Measurements from ENCODE around the gene HCST. TPM values are rescaled to one million over a fixed set of nuclear protein-coding genes. Genes with fewer than 3 reads are reported as not detected.

The HCST gene
- total RNA-seq, 4 donors from 2014 or later = 1.3 TPM; not detected in 3

GRCh38 chr19:35949131-35949530, 46.8 kb downstream of the HCST start:
- no peak overlapping the region for H3K4me3 ChIP-seq
- 25 to 31% methylated on average over 1 to 2 of the region's 2 CpGs for WGBS, 2 donors
- H3K9me3 ChIP-seq = no peaks in the 10 kb centered on the region
- H3K4me1 ChIP-seq = peaks cover 0 to 4% (median 0%) of the 10 kb centered on the region in 3 donors
- intact Hi-C loops (cut with DNase I) = no loop called here
- H3K27me3 ChIP-seq = peaks cover 0 to 7% (median 0%) of the 10 kb centered on the region in 4 donors
- TF ChIP-seq CTCF (IDR thresholded peaks at IDR 0.05) = no peak
- TF ChIP-seq POLR2A (IDR thresholded peaks at IDR 0.05) = no peak
- DNase-seq = no peak
- no peak overlapping the region for H3K27ac ChIP-seq
- peaks cover 0 to 14% (median 0%) of the 10 kb centered on the region in 3 donors for H3K36me3 ChIP-seq

Small RNA genes within 50 kb of the gene (small RNA-seq; reads per million reads assigned to genes)
- gene RN7SL402P = 0 reads per million in 4 donors

Other genes with a start within 250 kb of the HCST start
- gene UPK1A, start 236.0 kb upstream of the HCST start, total RNA-seq = 10 to 100 TPM in 1 of 4 donors, 1 to 10 TPM in 2, not detected in 1; 4.6 to 18.7 (median 9.8) TPM
- gene ZBTB32, start 198.0 kb upstream of the HCST start, total RNA-seq = under 1 TPM in 1 of 4 donors, not detected in 3; 0.38 TPM
- 10 to 100 TPM in 3 of 4 donors, 1 to 10 TPM in 1; 7.5 to 33.7 (median 15.6) TPM for gene KMT2B, start 184.5 kb upstream of the HCST start, total RNA-seq
- gene IGFLR1, start 160.1 kb upstream of the HCST start, total RNA-seq = 1 to 10 TPM in 3 of 4 donors, under 1 TPM in 1; 0.87 to 4.8 (median 4.3) TPM
- 10 to 100 TPM; 10.2 to 19.0 (median 17.5) TPM for gene U2AF1L4, start 157.1 kb upstream of the HCST start, total RNA-seq
- gene PSENEN, start 156.9 kb upstream of the HCST start, total RNA-seq = 10 to 100 TPM; 23.3 to 33.9 (median 32.3) TPM
- gene LIN37, start 154.0 kb upstream of the HCST start, total RNA-seq = 10 to 100 TPM in 2 of 4 donors, 1 to 10 TPM in 2; 5.7 to 13.4 (median 9.5) TPM
- 10 to 100 TPM in 1 of 4 donors, 1 to 10 TPM in 3; 1.7 to 21.9 (median 3.6) TPM for gene HSPB6, start 145.5 kb upstream of the HCST start, total RNA-seq
- gene PROSER3, start 144.4 kb upstream of the HCST start, total RNA-seq = 1 to 10 TPM; 3.7 to 9.7 (median 8.6) TPM
- gene ARHGAP33, start 127.0 kb upstream of the HCST start, total RNA-seq = 1 to 10 TPM; 1.3 to 8.4 (median 2.3) TPM
- not detected for gene PRODH2, start 89.7 kb upstream of the HCST start, total RNA-seq
- gene NPHS1, start 50.0 kb upstream of the HCST start, total RNA-seq = not detected
- under 1 TPM in 1 of 4 donors, not detected in 3; 0.57 TPM for gene KIRREL2, start 45.6 kb upstream of the HCST start, total RNA-seq
- gene APLP1, start 34.0 kb upstream of the HCST start, total RNA-seq = 1 to 10 TPM in 1 of 4 donors, under 1 TPM in 2, not detected in 1; 0.44 to 1.7 (median 0.76) TPM
- gene NFKBID, start 2.0 kb upstream of the HCST start, total RNA-seq = 10 to 100 TPM in 2 of 4 donors, 1 to 10 TPM in 2; 4.0 to 29.4 (median 11.6) TPM
- 10 to 100 TPM in 3 of 4 donors, 1 to 10 TPM in 1; 4.5 to 95.9 (median 33.8) TPM for gene TYROBP, start 5.8 kb downstream of the HCST start, total RNA-seq
- 10 to 100 TPM in 1 of 4 donors, 1 to 10 TPM in 3; 5.6 to 12.4 (median 7.5) TPM for gene LRFN3, start 33.8 kb downstream of the HCST start, total RNA-seq
- gene SDHAF1, start 92.7 kb downstream of the HCST start, total RNA-seq = 10 to 100 TPM; 17.6 to 40.1 (median 29.6) TPM
- under 1 TPM in 3 of 4 donors, not detected in 1; 0.26 to 0.95 (median 0.57) TPM for gene SYNE4, start 106.3 kb downstream of the HCST start, total RNA-seq
- 10 to 100 TPM; 14.6 to 28.6 (median 18.8) TPM for gene ALKBH6, start 111.7 kb downstream of the HCST start, total RNA-seq
- gene CLIP3, start 130.3 kb downstream of the HCST start, total RNA-seq = 10 to 100 TPM in 1 of 4 donors, 1 to 10 TPM in 2, under 1 TPM in 1; 0.80 to 15.3 (median 2.7) TPM
- 1 to 10 TPM; 2.8 to 4.8 (median 3.6) TPM for gene THAP8, start 151.8 kb downstream of the HCST start, total RNA-seq
- 1 to 10 TPM; 1.1 to 4.8 (median 3.5) TPM for gene WDR62, start 152.4 kb downstream of the HCST start, total RNA-seq
- not detected for gene OVOL3, start 208.6 kb downstream of the HCST start, total RNA-seq
- gene POLR2I, start 212.3 kb downstream of the HCST start, total RNA-seq = 10 to 100 TPM; 41.7 to 58.0 (median 47.6) TPM
- gene TBCB, start 212.9 kb downstream of the HCST start, total RNA-seq = 100 to 1,000 TPM in 3 of 4 donors, 10 to 100 TPM in 1; 97.9 to 157 (median 117) TPM
- gene CAPNS1, start 237.5 kb downstream of the HCST start, total RNA-seq = 100 to 1,000 TPM; 211 to 284 (median 266) TPM
- 10 to 100 TPM in 1 of 4 donors, 1 to 10 TPM in 3; 2.0 to 15.8 (median 3.1) TPM for gene COX7A1, start 249.9 kb downstream of the HCST start, total RNA-seq